Stomach (tissue), 4 donors: ENCODE measurements around the gene NAALADL2.

Experiments used
- EP300 ChIP-seq: sonication (generic); formaldehyde crosslinking; IDR thresholded peaks from one replicate; pipeline ENCODE4 v1.6.1; 2017; ENCODE audit warnings: antibody characterized with exemption
- POLR2A ChIP-seq, 4 donors: fragments of 450-650 bp; IDR thresholded peaks; one replicate each; pipeline ENCODE4 v1.6.1; 2016; ENCODE audit warnings: antibody characterized with exemption in 4 of 4, control low read depth in 2 of 4, mild to moderate bottlenecking in 1 of 4, moderate library complexity in 1 of 4
- POLR2AphosphoS5 ChIP-seq, 3 donors: sonication (generic); formaldehyde crosslinking; IDR thresholded peaks; one replicate each; pipeline ENCODE4 v1.6.1; 2016; ENCODE audit warnings: antibody characterized with exemption in 3 of 3
- TF ChIP-seq, protein P1 (sequence below), 7 experiments: fragments of 450-650 bp in 4 of 7; fragments of 200-600 bp in 3 of 7; sonication (generic) in 3 of 7; IDR thresholded peaks; one replicate each; pipeline ENCODE4 v1.5.1; 2016 to 2019; ENCODE audit warnings: antibody characterized with exemption in 7 of 7, control low read depth in 2 of 7, mild to moderate bottlenecking in 1 of 7

DNA sequence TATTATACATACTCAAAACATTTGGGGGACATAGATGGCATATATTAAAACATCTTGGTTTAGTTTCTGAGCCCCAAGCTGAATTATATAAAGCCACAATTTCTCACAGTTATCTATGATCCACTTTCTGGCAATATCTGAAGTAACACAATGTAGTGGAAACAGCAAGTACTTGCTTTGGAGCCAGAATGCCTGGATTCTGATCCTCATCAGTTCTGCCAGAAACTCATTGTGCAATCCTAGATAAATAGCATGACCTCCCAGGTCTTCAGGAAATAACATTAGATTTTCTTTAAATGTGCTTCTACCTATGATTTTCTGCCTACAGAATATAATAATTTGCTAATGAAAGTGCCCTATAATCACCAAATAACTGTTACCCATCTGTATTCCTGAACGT, 544.9 kb downstream of the NAALADL2 start:
- TF ChIP-seq, protein P1, sequence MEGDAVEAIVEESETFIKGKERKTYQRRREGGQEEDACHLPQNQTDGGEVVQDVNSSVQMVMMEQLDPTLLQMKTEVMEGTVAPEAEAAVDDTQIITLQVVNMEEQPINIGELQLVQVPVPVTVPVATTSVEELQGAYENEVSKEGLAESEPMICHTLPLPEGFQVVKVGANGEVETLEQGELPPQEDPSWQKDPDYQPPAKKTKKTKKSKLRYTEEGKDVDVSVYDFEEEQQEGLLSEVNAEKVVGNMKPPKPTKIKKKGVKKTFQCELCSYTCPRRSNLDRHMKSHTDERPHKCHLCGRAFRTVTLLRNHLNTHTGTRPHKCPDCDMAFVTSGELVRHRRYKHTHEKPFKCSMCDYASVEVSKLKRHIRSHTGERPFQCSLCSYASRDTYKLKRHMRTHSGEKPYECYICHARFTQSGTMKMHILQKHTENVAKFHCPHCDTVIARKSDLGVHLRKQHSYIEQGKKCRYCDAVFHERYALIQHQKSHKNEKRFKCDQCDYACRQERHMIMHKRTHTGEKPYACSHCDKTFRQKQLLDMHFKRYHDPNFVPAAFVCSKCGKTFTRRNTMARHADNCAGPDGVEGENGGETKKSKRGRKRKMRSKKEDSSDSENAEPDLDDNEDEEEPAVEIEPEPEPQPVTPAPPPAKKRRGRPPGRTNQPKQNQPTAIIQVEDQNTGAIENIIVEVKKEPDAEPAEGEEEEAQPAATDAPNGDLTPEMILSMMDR (IDR thresholded peaks at IDR 0.05), result no peak
- no peak for TF ChIP-seq POLR2AphosphoS5 (IDR thresholded peaks at IDR 0.05)
- TF ChIP-seq POLR2A (IDR thresholded peaks at IDR 0.05), result no peak
- TF ChIP-seq EP300, result no peak
